HepG2 (cell line): Measurements from ENCODE around the gene PYGB. TPM values are rescaled to one million over a fixed set of nuclear protein-coding genes. Genes with fewer than 3 reads are reported as not detected.

Source experiments
- ATAC-seq: fragments of 200-7000 bp; cut with Tn5 transposase; 3 replicates; pipeline ENCODE4 v1.9.1; 2020; ENCODE audit warnings: mild to moderate bottlenecking, moderate library complexity
- BruUV-seq: library from RNA; stranded (reverse); fragments of 400-500 nt; replicated peaks from 2 replicates; lab custom pipeline; 2021; lab: Mats Ljungman, UMichigan
- CTCF ChIA-PET: fragments of 300-600 bp; formaldehyde crosslinking; extraction: SDS; loops from one replicate; lab custom pipeline; 2021; ENCODE audit warnings: low total read pairs, inconsistent platforms, low intra/inter-chr PET ratio; lab: Yijun Ruan, JAX
- POLR2A ChIA-PET: fragments of 350-600 bp; sonication (Branson Sonifier 250); formaldehyde crosslinking; loops from one replicate; lab custom pipeline; 2020; ENCODE audit warnings: antibody characterized with exemption, inconsistent platforms; lab: Yijun Ruan, JAX
- DNase-seq: peaks from one replicate; pipeline ENCODE4 v3.0.0-alpha.2; 2015; ENCODE audit warnings: low spot score
- FAIRE-seq: peaks from 3 replicates; lab custom pipeline; 2011; peaks lifted over from hg19 to GRCh38; lab: Jason Lieb, UNC
- H2AFZ ChIP-seq: one replicate; pipeline ENCODE4 v1.6.1; 2011; ENCODE audit warnings: low read length, inconsistent platforms
- H3K27ac ChIP-seq: fragments of 300-600 bp; 3 replicates; pipeline ENCODE4 v1.8.0; 2011; ENCODE audit warnings: mixed run types, mild to moderate bottlenecking, mixed read lengths, low read length, inconsistent platforms; ENCODE audit not compliant: insufficient read depth; ENCODE audit errors: extremely low read length
- H3K27me3 ChIP-seq, 2 experiments: fragments of 200-600 bp in 1 of 2; 2 replicates in 1 of 2; 3 replicates in 1 of 2; pipeline versions ENCODE4 v1.6.0 to v1.8.0; 2011; ENCODE audit warnings: low read length in 2 of 2, mild to moderate bottlenecking in 2 of 2, moderate library complexity in 2 of 2, inconsistent platforms in 1 of 2; ENCODE audit not compliant: insufficient read depth in 2 of 2, control insufficient read depth in 1 of 2
- H3K36me3 ChIP-seq, 2 experiments: fragments of 200-600 bp in 1 of 2; replicated peaks in 1 of 2; 2 replicates in 1 of 2; 3 replicates in 1 of 2; pipeline versions ENCODE4 v1.5.1 to v1.8.0; 2011; ENCODE audit warnings: low read length in 2 of 2, inconsistent platforms in 1 of 2; ENCODE audit not compliant: insufficient read depth in 2 of 2, control insufficient read depth in 1 of 2
- H3K4me1 ChIP-seq: 2 replicates; pipeline ENCODE4 v1.5.1; 2012; ENCODE audit warnings: low read length, inconsistent platforms; ENCODE audit not compliant: insufficient read depth
- H3K4me2 ChIP-seq: 2 replicates; pipeline ENCODE4 v1.6.0; 2011; ENCODE audit warnings: low read depth, low read length, inconsistent platforms
- H3K4me3 ChIP-seq, 3 experiments: fragments of 200-600 bp in 1 of 3; sonication (generic), shearing (Covaris generic) in 1 of 3; replicated peaks in 1 of 3; 2 replicates each; pipeline ENCODE4 v1.5.1; 2011 to 2016; ENCODE audit warnings: low read length in 3 of 3, inconsistent platforms in 2 of 3, low read depth in 2 of 3, mild to moderate bottlenecking in 2 of 3, control low read depth in 1 of 3, mixed read lengths in 1 of 3; ENCODE audit not compliant: insufficient read depth in 1 of 3
- H3K79me2 ChIP-seq: one replicate; pipeline ENCODE4 v1.6.1; 2011; ENCODE audit warnings: low read length, inconsistent platforms; ENCODE audit not compliant: insufficient read depth
- H3K9ac ChIP-seq: 2 replicates; pipeline ENCODE4 v1.6.0; 2011; ENCODE audit warnings: mild to moderate bottlenecking, low read depth, low read length, inconsistent platforms; ENCODE audit not compliant: insufficient read depth
- H3K9me3 ChIP-seq: 2 replicates; pipeline ENCODE4 v1.5.1; 2012; ENCODE audit warnings: mild to moderate bottlenecking, low read length
- H4K20me1 ChIP-seq: 2 replicates; pipeline ENCODE4 v1.6.0; 2011; ENCODE audit warnings: inconsistent platforms, mild to moderate bottlenecking, low read length, moderate library complexity; ENCODE audit not compliant: insufficient read depth
- ATF4 ChIP-seq, 2 experiments: fragments of 450-650 bp in 1 of 2; sonication (generic) in 1 of 2; formaldehyde crosslinking; IDR thresholded peaks; 2 replicates each; pipeline versions ENCODE4 v1.5.0 to v1.8.0; 2020 to 2022; ENCODE audit warnings: mild to moderate bottlenecking in 1 of 2, missing genetic modification reagents in 1 of 2
- FOXK1 ChIP-seq: sonication (generic); formaldehyde crosslinking; IDR thresholded peaks from 2 replicates; pipeline ENCODE4 v1.4.0; 2020; ENCODE audit warnings: low read depth, missing genetic modification reagents, borderline replicate concordance
- POGZ ChIP-seq: sonication (generic); formaldehyde crosslinking; IDR thresholded peaks from 2 replicates; pipeline ENCODE4 v1.4.0; 2020; ENCODE audit warnings: mild to moderate bottlenecking, missing genetic modification reagents
- REST ChIP-seq, 2 experiments: IDR thresholded peaks; 2 replicates each; pipeline ENCODE4 v1.6.1; 2011 to 2012; ENCODE audit warnings: low read length in 2 of 2, borderline replicate concordance in 1 of 2, low read depth in 1 of 2, mild to moderate bottlenecking in 1 of 2, moderate library complexity in 1 of 2
- TOPORS ChIP-seq: sonication (generic); formaldehyde crosslinking; IDR thresholded peaks from 2 replicates; pipeline ENCODE4 v1.8.0; 2023; ENCODE audit warnings: mild to moderate bottlenecking, missing genetic modification reagents
- UBTF ChIP-seq: sonication (generic); formaldehyde crosslinking; IDR thresholded peaks from 2 replicates; pipeline ENCODE4 v1.4.0; 2020; ENCODE audit warnings: mild to moderate bottlenecking, missing genetic modification reagents
- ZFP91 ChIP-seq: sonication (generic); formaldehyde crosslinking; IDR thresholded peaks from 2 replicates; pipeline ENCODE4 v1.9.0; 2022; ENCODE audit warnings: missing genetic modification reagents, mild to moderate bottlenecking, borderline replicate concordance
- ZNF253 ChIP-seq: sonication (generic); formaldehyde crosslinking; IDR thresholded peaks from 2 replicates; pipeline ENCODE4 v1.8.0; 2022; ENCODE audit warnings: mild to moderate bottlenecking, missing genetic modification reagents, borderline replicate concordance
- ZNF382 ChIP-seq: sonication (generic); formaldehyde crosslinking; IDR thresholded peaks from 2 replicates; pipeline ENCODE4 v1.5.0; 2020; ENCODE audit warnings: missing genetic modification reagents, mild to moderate bottlenecking, borderline replicate concordance
- ZNF543 ChIP-seq: sonication (generic); formaldehyde crosslinking; IDR thresholded peaks from 2 replicates; pipeline ENCODE4 v1.4.0; 2020; ENCODE audit warnings: mild to moderate bottlenecking, missing genetic modification reagents
- ZNF784 ChIP-seq: sonication (generic); formaldehyde crosslinking; IDR thresholded peaks from 2 replicates; pipeline ENCODE4 v1.5.1; 2020; ENCODE audit warnings: missing genetic modification reagents, mild to moderate bottlenecking, borderline replicate concordance
- WGBS: methylation state at CpG from one replicate; pipeline ENCODE4 v1.1.6; 2017; ENCODE audit warnings: low lambda C conversion rate; 5-methylcytosine and 5-hydroxymethylcytosine counted together
- in situ Hi-C: cut with HindIII; loops from 2 replicates; pipeline ENCODE4 v1.10.0; 2017; ENCODE audit warnings: low pct_unique_long_range_greater_than_20kb; ENCODE audit not compliant: extremely low pct_ligation_motif_present
- intact Hi-C: fragments of 100-400 bp; cut with micrococcal nuclease; formaldehyde crosslinking; loops from one replicate; pipeline ENCODE4 v1.10.0; 2022; ENCODE audit not compliant: unreplicated experiment
- polyA plus RNA-seq, 8 experiments: library from polyadenylated mRNA; depleted of rRNA in 3 of 8; stranded (reverse) in 7 of 8; unstranded in 1 of 8; fragments of >200 nt; fragmentation: Illumina TruSeq in 4 of 8; extraction: Trizol in 4 of 8; gene quantifications; 2 replicates each; pipeline versions ENCODE4 v1.2.1 to v1.2.3, GENCODE V29; 2011 to 2016; ENCODE audit warnings: low read depth in 4 of 8, missing spikeins in 1 of 8, mixed read lengths in 1 of 8; ENCODE audit not compliant: insufficient read depth in 1 of 8
- total RNA-seq, 5 experiments: library from RNA; depleted of rRNA; stranded (reverse); fragments of >200 nt; fragmentation: Illumina TruSeq; extraction: Trizol; gene quantifications; 2 replicates each; pipeline ENCODE4 v1.2.3, GENCODE V29; 2016; ENCODE audit warnings: low read depth in 1 of 5

The PYGB gene
- total and polyA plus RNA-seq, 2 of the 13 experiments (the other 11 are each of a cell fraction or from before 2014, with no cell fraction given): 24.2 to 86.3 TPM

GRCh38 chr20:25258828-25259227 lies 10.9 kb downstream of the PYGB start (continued):
- TF ChIP-seq TOPORS (CRISPR knock-in tag): no peak
- TF ChIP-seq, all 625 proteins: peak for 0

GRCh38 chr20:25259358-25259757 lies 11.5 kb downstream of the PYGB start:
- Histone ChIP-seq H3K9me3 (no peaks in the 10 kb centered on the region), H3K27me3 (no peaks in the 10 kb centered on the region), H3K9ac (no peak overlapping the region), H3K4me3 (no peak overlapping the region), H3K27ac (no peak overlapping the region), H3K4me2 (no peak overlapping the region), H3K79me2 (peaks cover 14% of the 10 kb centered on the region), H3K36me3 (peaks cover 7 to 25% of the 10 kb centered on the region in 2 experiments; a peak in 4 of 5 replicates), H4K20me1 (no peaks in the 10 kb centered on the region; the same call in 1 of the 2 replicates), H3K4me1 (no peaks in the 10 kb centered on the region), H2AFZ (no peak overlapping the region)
- POLR2A ChIA-PET: no interaction called here
- FAIRE-seq: no peak
- WGBS: 97% methylated on average over 12 of the region's 12 CpGs
- in situ Hi-C loops (no loop called here), intact Hi-C loops (no loop called here)
- TF ChIP-seq UBTF (CRISPR knock-in tag) (no peak), FOXK1 (CRISPR knock-in tag) (no peak), ZNF382 (no peak), ZFP91 (CRISPR knock-in tag) (no peak), REST (IDR thresholded peaks at IDR 0.05; ENCODE audit: borderline replicate concordance in 1 of 2, low read depth in 1 of 2, low read length in 2 of 2) (no peak), ZNF784 (CRISPR knock-in tag) (no peak), ATF4 (CRISPR knock-in tag; IDR thresholded peaks at IDR 0.05) (no peak), ZNF543 (CRISPR knock-in tag) (no peak), POGZ (no peak), ZNF253 (CRISPR knock-in tag) (no peak)
- BruUV-seq: no TSS peak
- ATAC-seq: no peak
- CTCF ChIA-PET: no interaction called here
- DNase-seq: no peak
